H1 (cell line): ENCODE measurements around the gene SHC3. TPM values are rescaled to one million over a fixed set of nuclear protein-coding genes. Genes with fewer than 3 reads are reported as not detected.

ENCODE experiments used
- CTCF ChIA-PET: fragments of 300-600 bp; sonication (Branson Sonifier 250); formaldehyde crosslinking; loops from one replicate; lab custom pipeline; 2021; ENCODE audit not compliant: partially characterized antibody; lab: Charles Lee
- POLR2A ChIA-PET: fragments of 300-600 bp; sonication (Branson Sonifier 250); formaldehyde crosslinking; loops from one replicate; lab custom pipeline; 2021; ENCODE audit warnings: inconsistent platforms; ENCODE audit not compliant: partially characterized antibody; lab: Charles Lee
- DNase-seq, 2 experiments: peaks; one replicate each; pipeline versions ENCODE4 v3.0.0 to v3.0.0-alpha.2; 2010 to 2022; ENCODE audit warnings: low spot score in 2 of 2, low read depth in 1 of 2, mixed read lengths in 1 of 2
- FAIRE-seq: peaks from 2 replicates; lab custom pipeline; 2011; peaks lifted over from hg19 to GRCh38; lab: Jason Lieb, UNC
- H2AFZ ChIP-seq: 2 replicates; pipeline ENCODE4 v1.8.1; 2012; ENCODE audit warnings: low read length, inconsistent platforms
- H2AK5ac ChIP-seq: 2 replicates; pipeline ENCODE4 v1.6.1; 2013; ENCODE audit warnings: low read depth, low read length
- H2BK120ac ChIP-seq: replicated peaks from 2 replicates; pipeline ENCODE3; 2013; ENCODE audit warnings: low read depth, low read length, inconsistent platforms
- H2BK12ac ChIP-seq: 2 replicates; pipeline ENCODE4 v1.6.1; 2013; ENCODE audit warnings: low read depth, low read length
- H2BK15ac ChIP-seq: 2 replicates; pipeline ENCODE4 v1.6.1; 2013; ENCODE audit warnings: low read length
- H2BK20ac ChIP-seq: 2 replicates; pipeline ENCODE4 v1.6.1; 2013; ENCODE audit warnings: low read length
- H2BK5ac ChIP-seq: 2 replicates; pipeline ENCODE4 v1.6.1; 2013; ENCODE audit warnings: low read depth, low read length
- H3K14ac ChIP-seq: 2 replicates; pipeline ENCODE4 v1.6.1; 2013; ENCODE audit warnings: inconsistent platforms; ENCODE audit not compliant: insufficient read length
- H3K18ac ChIP-seq: 2 replicates; pipeline ENCODE4 v1.6.1; 2013; ENCODE audit warnings: low read length; ENCODE audit errors: extremely low read depth
- H3K23ac ChIP-seq: 2 replicates; pipeline ENCODE4 v1.6.1; 2013; ENCODE audit warnings: inconsistent platforms; ENCODE audit not compliant: insufficient read length
- H3K23me2 ChIP-seq: 2 replicates; pipeline ENCODE4 v1.6.1; 2013; ENCODE audit warnings: low read depth, low read length
- H3K27ac ChIP-seq: 2 replicates; pipeline ENCODE4 v1.6.1; 2011; ENCODE audit warnings: low read depth, low read length, inconsistent platforms
- H3K27me3 ChIP-seq, 4 experiments: replicated peaks in 1 of 4; 1 replicate in 1 of 4; 2 replicates in 3 of 4; pipeline versions ENCODE4 v1.6.1 to v1.8.1; 2011 to 2013; ENCODE audit warnings: low read length in 3 of 4, mild to moderate bottlenecking in 3 of 4, inconsistent platforms in 2 of 4, mixed read lengths in 2 of 4, moderate library complexity in 1 of 4; ENCODE audit not compliant: control insufficient read depth in 3 of 4, insufficient read depth in 3 of 4; ENCODE audit errors: extremely low read depth in 1 of 4
- H3K36me3 ChIP-seq, 4 experiments: 2 replicates each; pipeline versions ENCODE4 v1.6.1 to v1.8.1; 2011 to 2013; ENCODE audit warnings: mild to moderate bottlenecking in 4 of 4, low read length in 3 of 4, moderate library complexity in 2 of 4, control low read depth in 1 of 4, inconsistent platforms in 1 of 4; ENCODE audit not compliant: insufficient read depth in 4 of 4, control insufficient read depth in 2 of 4
- H3K4ac ChIP-seq: replicated peaks from 2 replicates; pipeline ENCODE3; 2013; ENCODE audit warnings: low read length, low read depth, mixed read lengths, inconsistent platforms; ENCODE audit not compliant: insufficient read length
- H3K4me1 ChIP-seq, 4 experiments: replicated peaks in 1 of 4; 1 replicate in 1 of 4; 2 replicates in 3 of 4; pipeline versions ENCODE4 v1.6.1 to v1.8.1; 2011 to 2013; ENCODE audit warnings: low read length in 3 of 4, inconsistent platforms in 2 of 4, mixed read lengths in 1 of 4; ENCODE audit not compliant: insufficient read depth in 4 of 4, control insufficient read depth in 3 of 4
- H3K4me2 ChIP-seq, 2 experiments: 2 replicates each; pipeline versions ENCODE4 v1.6.1 to v1.8.1; 2011 to 2013; ENCODE audit warnings: low read depth in 2 of 2, low read length in 2 of 2, control low read depth in 1 of 2, inconsistent platforms in 1 of 2, mild to moderate bottlenecking in 1 of 2; ENCODE audit not compliant: insufficient read depth in 1 of 2
- H3K4me3 ChIP-seq, 4 experiments: fragments of 200-600, 300-600 bp in 1 of 4; sonication (generic), shearing (Covaris generic), sonication (Bioruptor Twin) in 1 of 4; 2 replicates each; pipeline versions ENCODE4 v1.5.1 to v1.8.1; 2011 to 2016; ENCODE audit warnings: low read length in 4 of 4, low read depth in 3 of 4, control low read depth in 2 of 4, inconsistent platforms in 2 of 4, mild to moderate bottlenecking in 2 of 4, mixed read lengths in 1 of 4, moderate library complexity in 1 of 4; ENCODE audit not compliant: insufficient read depth in 2 of 4; ENCODE audit errors: extremely low read depth in 1 of 4
- H3K56ac ChIP-seq: replicated peaks from 2 replicates; pipeline ENCODE3; 2013; ENCODE audit warnings: low read depth, mild to moderate bottlenecking, mixed read lengths, low read length, inconsistent platforms; ENCODE audit not compliant: insufficient read length
- H3K79me1 ChIP-seq: 2 replicates; pipeline ENCODE4 v1.6.1; 2013; ENCODE audit warnings: low read depth, low read length, control low read depth
- H3K79me2 ChIP-seq, 2 experiments: 2 replicates each; pipeline versions ENCODE4 v1.6.1 to v1.8.1; 2012 to 2013; ENCODE audit warnings: low read length in 2 of 2, mild to moderate bottlenecking in 2 of 2, inconsistent platforms in 1 of 2; ENCODE audit not compliant: insufficient read depth in 2 of 2, control insufficient read depth in 1 of 2
- H3K9ac ChIP-seq, 4 experiments: replicated peaks in 1 of 4; 1 replicate in 1 of 4; 2 replicates in 3 of 4; pipeline versions ENCODE4 v1.6.1 to v1.8.1; 2011 to 2013; ENCODE audit warnings: low read depth in 3 of 4, low read length in 3 of 4, control low read depth in 2 of 4, mild to moderate bottlenecking in 2 of 4, moderate library complexity in 2 of 4, inconsistent platforms in 1 of 4; ENCODE audit errors: extremely low read depth in 1 of 4
- H3K9me3 ChIP-seq, 2 experiments: 2 replicates each; pipeline versions ENCODE4 v1.6.1 to v1.8.1; 2012 to 2013; ENCODE audit warnings: mild to moderate bottlenecking in 2 of 2, moderate library complexity in 2 of 2, control low read depth in 1 of 2, inconsistent platforms in 1 of 2, low read depth in 1 of 2, low read length in 1 of 2, mixed read lengths in 1 of 2; ENCODE audit not compliant: insufficient read depth in 2 of 2
- H4K20me1 ChIP-seq, 2 experiments: replicated peaks in 1 of 2; 2 replicates each; pipeline versions ENCODE3 to v1.8.1; 2011 to 2013; ENCODE audit warnings: inconsistent platforms in 2 of 2, low read length in 2 of 2, mild to moderate bottlenecking in 1 of 2; ENCODE audit not compliant: insufficient read depth in 2 of 2, control insufficient read depth in 1 of 2
- H4K5ac ChIP-seq: 2 replicates; pipeline ENCODE4 v1.6.1; 2013; ENCODE audit warnings: low read length, low read depth, mixed read lengths, inconsistent platforms; ENCODE audit not compliant: insufficient read length
- H4K8ac ChIP-seq: 2 replicates; pipeline ENCODE4 v1.8.0; 2013; ENCODE audit warnings: mild to moderate bottlenecking, moderate library complexity, low read length, inconsistent platforms; ENCODE audit not compliant: insufficient read depth; ENCODE audit errors: extremely low read depth
- H4K91ac ChIP-seq: replicated peaks from 2 replicates; pipeline ENCODE3; 2013; ENCODE audit warnings: low read length, mixed read lengths, inconsistent platforms; ENCODE audit not compliant: insufficient read length
- GABPA ChIP-seq: IDR thresholded peaks from 2 replicates; pipeline ENCODE4 v1.6.1; 2011; ENCODE audit warnings: mild to moderate bottlenecking, low read length, moderate library complexity, borderline replicate concordance; ENCODE audit not compliant: insufficient read depth
- GTF2F1 ChIP-seq: IDR thresholded peaks from 2 replicates; pipeline ENCODE4 v1.6.1; 2012; ENCODE audit warnings: low read depth, low read length, improper control_type of control experiment, borderline replicate concordance
- RNF2 ChIP-seq: fragments of 200-900, 300-1000 bp; sonication (generic); IDR thresholded peaks from 2 replicates; pipeline ENCODE4 v1.7.1; 2016; ENCODE audit warnings: borderline replicate concordance, low read depth, mild to moderate bottlenecking, antibody characterized with exemption, low read length; ENCODE audit not compliant: poor library complexity, severe bottlenecking; ENCODE audit errors: missing control alignments
- SIN3A ChIP-seq, 2 experiments: IDR thresholded peaks in 1 of 2; conservative IDR thresholded peaks in 1 of 2; 2 replicates each; pipeline ENCODE4 v1.6.1; 2011 to 2012; ENCODE audit warnings: low read length in 2 of 2, improper control_type of control experiment in 1 of 2, low read depth in 1 of 2, mild to moderate bottlenecking in 1 of 2
- SIX5 ChIP-seq: IDR thresholded peaks from 2 replicates; pipeline ENCODE4 v1.6.1; 2011; ENCODE audit warnings: mild to moderate bottlenecking, low read depth, low read length
- TBP ChIP-seq: IDR thresholded peaks from 2 replicates; pipeline ENCODE4 v1.6.1; 2011; ENCODE audit warnings: low read depth, low read length, improper control_type of control experiment
- TEAD4 ChIP-seq: IDR thresholded peaks from 2 replicates; pipeline ENCODE4 v1.6.1; 2012; ENCODE audit warnings: low read depth, low read length, inconsistent platforms, mixed read lengths
- ZNF274 ChIP-seq: IDR thresholded peaks from 2 replicates; pipeline ENCODE4 v1.7.0; 2012; ENCODE audit warnings: low read length, borderline replicate concordance; ENCODE audit errors: extremely low read depth
- WGBS, 2 experiments: shearing (Covaris generic) in 1 of 2; methylation state at CpG; one replicate each; pipeline versions ENCODE4 v1.1.6 to v1.1.7; 2013 to 2015; ENCODE audit warnings: low lambda C conversion rate in 2 of 2, mixed read lengths in 2 of 2, inconsistent platforms in 1 of 2, low coverage in 1 of 2, missing lambda C conversion rate in 1 of 2; ENCODE audit not compliant: insufficient replicate concordance in 2 of 2, insufficient coverage in 1 of 2, insufficient read length in 1 of 2; ENCODE audit errors: extremely low coverage in 1 of 2, missing lambda C conversion rate in 1 of 2; 5-methylcytosine and 5-hydroxymethylcytosine counted together
- polyA plus RNA-seq, 7 experiments: library from polyadenylated mRNA; depleted of rRNA in 3 of 7; stranded (reverse) in 5 of 7; unstranded in 2 of 7; fragments of >200 nt in 5 of 7; fragments of 200-250 nt in 2 of 7; gene quantifications; 1 replicate in 5 of 7; 2 replicates in 1 of 7; 4 replicates in 1 of 7; pipeline versions ENCODE4 v1.2.1 to v1.2.3, GENCODE V29; 2011 to 2013; ENCODE audit warnings: missing spikeins in 2 of 7, mixed read lengths in 2 of 7
- total RNA-seq: library from RNA; stranded (reverse); fragmentation: NEBNext Ultra II Directional; extraction: Animal tissue kit (Norgen Biotek cat#: 25700); gene quantifications from 2 replicates; pipeline ENCODE4 v1.2.1, GENCODE V29; 2021
- TF ChIP-seq, protein P1 (sequence below), 3 experiments: IDR thresholded peaks; 1 replicate in 2 of 3; 2 replicates in 1 of 3; pipeline versions ENCODE4 v1.5.1 to v1.6.1; 2011; ENCODE audit warnings: low read length in 3 of 3, mild to moderate bottlenecking in 3 of 3, inconsistent platforms in 2 of 3, low read depth in 1 of 3, moderate library complexity in 1 of 3; ENCODE audit not compliant: insufficient read depth in 1 of 3; ENCODE audit errors: control extremely low read depth in 1 of 3

The SHC3 gene
- total and polyA plus RNA-seq, 2 of the 8 experiments (the other 6 are each of a cell fraction or from before 2014, with no cell fraction given), result 1.4 to 7.1 TPM

DNA sequence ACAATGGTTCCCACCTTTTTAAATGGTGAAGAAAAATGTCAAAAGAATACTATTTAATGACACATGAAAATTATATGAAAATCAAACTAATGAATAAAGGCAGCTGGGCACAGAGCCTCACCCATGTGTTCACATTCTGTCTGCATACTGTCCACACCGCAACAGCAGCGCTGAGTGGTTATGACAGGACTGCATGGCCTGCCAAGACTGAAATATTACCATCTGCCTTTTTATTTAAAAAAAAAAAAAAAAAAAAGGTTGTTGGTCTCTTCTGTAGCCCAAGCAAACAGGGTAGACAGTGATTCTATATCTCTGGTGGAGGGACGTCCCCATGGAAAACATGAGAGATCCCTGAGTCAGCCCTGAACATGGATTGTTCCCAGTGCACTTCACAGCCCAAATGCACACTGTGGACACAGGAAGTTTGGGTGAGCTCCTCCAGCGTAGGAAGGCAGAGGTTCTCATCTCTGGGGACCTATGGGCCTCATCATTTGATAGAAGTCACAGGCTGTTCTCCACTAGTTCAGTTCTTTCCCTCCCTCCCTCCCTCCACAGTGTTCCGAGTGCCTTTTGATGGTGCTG is 44.9 kb upstream of the SHC3 start:
- Histone ChIP-seq H3K23ac (no peak overlapping the region), H4K20me1 (no peaks in the 10 kb centered on the region), H2BK12ac (no peak overlapping the region), H3K18ac (no peak overlapping the region), H4K91ac (no peak overlapping the region), H3K4ac (no peak overlapping the region), H3K27me3 (no peaks in the 10 kb centered on the region; a peak in 1 of 7 replicates), H3K36me3 (no peaks in the 10 kb centered on the region), H3K9me3 (no peaks in the 10 kb centered on the region), H3K4me1 (peaks cover 0 to 12% (median 5%) of the 10 kb centered on the region in 4 experiments; a peak in 3 of 7 replicates), H2AK5ac (no peak overlapping the region), H3K9ac (no peak overlapping the region), H2BK20ac (no peak overlapping the region), H4K8ac (no peak overlapping the region), H2BK15ac (no peak overlapping the region), H3K23me2 (peaks cover 3% of the 10 kb centered on the region; the same call in 1 of the 2 replicates), H2AFZ (no peak overlapping the region), H3K4me3 (no peak overlapping the region), H3K14ac (no peak overlapping the region), H3K4me2 (no peak overlapping the region), H2BK120ac (no peak overlapping the region), H2BK5ac (no peak overlapping the region), H3K27ac (no peak overlapping the region), H4K5ac (no peak overlapping the region), H3K79me1 (no peaks in the 10 kb centered on the region; the same call in 1 of the 2 replicates), H3K79me2 (no peaks in the 10 kb centered on the region), H3K56ac (no peak overlapping the region)
- TF ChIP-seq SIN3A (conservative IDR thresholded peaks at IDR 0.05 in 1 of 2, IDR thresholded peaks at IDR 0.05 in 1 of 2; ENCODE audit: low read depth in 1 of 2, low read length in 2 of 2) (no peak), TBP (no peak), GTF2F1 (no peak), TEAD4 (no peak), ZNF274 (no peak), GABPA (no peak), SIX5 (no peak), RNF2 (no peak)
- TF ChIP-seq, protein P1, sequence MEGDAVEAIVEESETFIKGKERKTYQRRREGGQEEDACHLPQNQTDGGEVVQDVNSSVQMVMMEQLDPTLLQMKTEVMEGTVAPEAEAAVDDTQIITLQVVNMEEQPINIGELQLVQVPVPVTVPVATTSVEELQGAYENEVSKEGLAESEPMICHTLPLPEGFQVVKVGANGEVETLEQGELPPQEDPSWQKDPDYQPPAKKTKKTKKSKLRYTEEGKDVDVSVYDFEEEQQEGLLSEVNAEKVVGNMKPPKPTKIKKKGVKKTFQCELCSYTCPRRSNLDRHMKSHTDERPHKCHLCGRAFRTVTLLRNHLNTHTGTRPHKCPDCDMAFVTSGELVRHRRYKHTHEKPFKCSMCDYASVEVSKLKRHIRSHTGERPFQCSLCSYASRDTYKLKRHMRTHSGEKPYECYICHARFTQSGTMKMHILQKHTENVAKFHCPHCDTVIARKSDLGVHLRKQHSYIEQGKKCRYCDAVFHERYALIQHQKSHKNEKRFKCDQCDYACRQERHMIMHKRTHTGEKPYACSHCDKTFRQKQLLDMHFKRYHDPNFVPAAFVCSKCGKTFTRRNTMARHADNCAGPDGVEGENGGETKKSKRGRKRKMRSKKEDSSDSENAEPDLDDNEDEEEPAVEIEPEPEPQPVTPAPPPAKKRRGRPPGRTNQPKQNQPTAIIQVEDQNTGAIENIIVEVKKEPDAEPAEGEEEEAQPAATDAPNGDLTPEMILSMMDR (IDR thresholded peaks at IDR 0.05; ENCODE audit: control extremely low read depth in 1 of 3, insufficient read depth in 1 of 3, low read depth in 1 of 3, low read length in 3 of 3), result no peak
- no peak for FAIRE-seq
- POLR2A ChIA-PET, result interaction anchor here (0.7 kb wide), 1 partner anchor 33 kb away, joined by 3 read pairs; no protein-coding TSS in a partner anchor
- DNase-seq, result no peak
- 85% methylated on average over 4 of the region's 5 CpGs; no CpG with 5 or more reads in 1 of the 2 experiments for WGBS, 2 experiments
- CTCF ChIA-PET, result interaction anchor here (1.0 kb wide), 1 partner anchor 54 kb away, joined by 3 read pairs; no protein-coding TSS in a partner anchor
